ENCODE results near the gene IFNL4. TPM values are rescaled to one million over a fixed set of nuclear protein-coding genes. Genes with fewer than 3 reads are reported as not detected.

Gene IFNL4
- total RNA-seq (2022), result not detected in 2 replicates
- not detected for Bru-seq, nascent RNA
- BruChase-seq, experiment 1, labeled RNA remaining after a 2-hour chase, result not detected
- not detected for BruChase-seq, experiment 2, labeled RNA remaining after a 6-hour chase
- long read RNA-seq, result 0 reads

DNA sequence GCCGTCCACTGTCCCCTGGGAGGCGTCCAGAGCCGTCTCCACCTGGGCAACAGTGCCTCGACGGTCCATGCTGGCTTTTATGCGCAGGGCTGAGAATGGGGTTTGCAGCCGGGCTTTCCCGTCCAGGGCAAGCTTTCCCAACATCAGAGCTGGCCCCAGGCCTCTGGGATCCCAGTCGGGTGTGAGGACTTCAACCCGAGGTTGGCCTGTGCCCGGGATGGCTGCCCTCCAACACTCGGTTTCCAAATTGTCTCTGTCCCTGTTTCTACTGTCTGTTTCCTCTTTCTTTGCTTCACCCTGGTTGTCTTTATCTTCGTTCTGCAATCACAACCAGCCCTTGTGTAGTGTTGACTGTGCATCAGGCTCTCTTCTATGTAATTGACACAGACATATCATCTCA lies at the start of gene IFNL4:
IFNL4 (minus strand) TSS at position 51 of the 400 bp plus-strand sequence.
- H3K4me3 Mint-ChIP-seq (ENCODE audit: unreplicated experiment), result no peak within 1 kb of the TSS

GRCh38 chr19:39297931-39298634 lies 49.4 kb upstream of the IFNL4 start:
- no peak for TF ChIP-seq CTCF (IDR thresholded peaks at IDR 0.05; ENCODE audit: insufficient read depth in 1 of 2, low read depth in 1 of 2, low read length in 1 of 2, severe bottlenecking in 1 of 2, unreplicated experiment in 1 of 2)
- Mint-ChIP-seq H3K27me3 (ENCODE audit: insufficient read depth, unreplicated experiment) (no peaks in the 10 kb centered on the region), H3K36me3 (ENCODE audit: insufficient read depth, unreplicated experiment) (peaks cover 7% of the 10 kb centered on the region), H3K4me3 (ENCODE audit: unreplicated experiment) (no peak overlapping the region), H3K27ac (ENCODE audit: unreplicated experiment) (peak overlapping the region; percentile 10), H3K4me1 (ENCODE audit: low read depth, unreplicated experiment) (peaks cover 44% of the 10 kb centered on the region), H3K9me3 (ENCODE audit: unreplicated experiment) (no peaks in the 10 kb centered on the region)
- no TSS peak for BruUV-seq (replicated peaks)
- DNase-seq, result no peak
- Histone ChIP-seq H3K36me3 (ENCODE audit: control insufficient read depth, insufficient read depth, low read length) (no peaks in the 10 kb centered on the region; the same call in 1 of the 2 replicates), H3K27me3 (replicated peaks; ENCODE audit: control insufficient read depth, insufficient read depth, low read length) (no peaks in the 10 kb centered on the region), H3K4me3 (ENCODE audit: low read depth, low read length) (no peak overlapping the region), H3K9me3 (no peaks in the 10 kb centered on the region), H3K4me1 (peaks cover 35% of the 10 kb centered on the region)
- ChIA-PET CTCF (no interaction called here), POLR2A (no interaction called here)
- intact Hi-C loops (cut with micrococcal nuclease; ENCODE audit: unreplicated experiment), result no loop called here

More for the DNA sequence above, at the start of gene IFNL4:
- Histone ChIP-seq H3K9me3 (no peaks in the 10 kb centered on the region), H3K27me3 (replicated peaks; ENCODE audit: control insufficient read depth, insufficient read depth, low read length) (no peaks in the 10 kb centered on the region), H3K36me3 (ENCODE audit: control insufficient read depth, insufficient read depth, low read length) (no peaks in the 10 kb centered on the region), H3K4me1 (peaks cover 26% of the 10 kb centered on the region), H3K4me3 (ENCODE audit: low read depth, low read length) (no peak within 1 kb of the TSS)
- Mint-ChIP-seq H3K27ac (ENCODE audit: unreplicated experiment) (no peak within 1 kb of the TSS), H3K27me3 (ENCODE audit: insufficient read depth, unreplicated experiment) (no peaks in the 10 kb centered on the region), H3K4me1 (ENCODE audit: low read depth, unreplicated experiment) (peaks cover 23% of the 10 kb centered on the region), H3K9me3 (ENCODE audit: unreplicated experiment) (peaks cover 12% of the 10 kb centered on the region), H3K36me3 (ENCODE audit: insufficient read depth, unreplicated experiment) (no peaks in the 10 kb centered on the region)
- TF ChIP-seq CTCF (IDR thresholded peaks at IDR 0.05; ENCODE audit: insufficient read depth in 1 of 2, low read depth in 1 of 2, low read length in 1 of 2, severe bottlenecking in 1 of 2, unreplicated experiment in 1 of 2), result no peak
- intact Hi-C loops (cut with micrococcal nuclease; ENCODE audit: unreplicated experiment), result no loop called here
- POLR2A ChIA-PET, result no interaction called here
- DNase-seq, result no peak
- CTCF ChIA-PET, result no interaction called here
- no TSS peak for BruUV-seq (replicated peaks)

DNA sequence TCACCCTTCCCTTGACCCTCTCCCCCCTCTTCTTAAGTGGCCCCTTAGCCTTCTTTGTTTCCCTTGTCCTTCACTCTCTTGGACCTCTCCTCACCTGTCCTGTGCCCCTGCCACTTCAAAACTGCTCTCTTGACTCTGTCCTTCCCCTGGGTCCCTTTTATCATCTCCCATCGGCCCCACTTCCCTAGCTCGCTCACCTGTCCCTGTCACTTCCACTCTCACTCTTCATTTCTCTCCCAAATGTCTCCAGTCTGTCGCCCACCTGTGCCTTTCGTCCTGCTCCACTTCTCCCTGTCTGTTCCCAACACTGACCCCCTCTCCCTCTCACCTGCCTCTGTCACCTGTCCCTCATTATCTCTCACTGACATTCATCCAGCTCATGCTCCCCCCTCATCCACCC lies 48.2 kb upstream of the IFNL4 start:
- Histone ChIP-seq H3K27me3 (replicated peaks; ENCODE audit: control insufficient read depth, insufficient read depth, low read length) (no peaks in the 10 kb centered on the region), H3K4me1 (peaks cover 26% of the 10 kb centered on the region), H3K9me3 (no peaks in the 10 kb centered on the region), H3K36me3 (ENCODE audit: control insufficient read depth, insufficient read depth, low read length) (no peaks in the 10 kb centered on the region; the same call in 1 of the 2 replicates), H3K4me3 (ENCODE audit: low read depth, low read length) (no peak overlapping the region)
- TF ChIP-seq CTCF (IDR thresholded peaks at IDR 0.05; ENCODE audit: insufficient read depth in 1 of 2, low read depth in 1 of 2, low read length in 1 of 2, severe bottlenecking in 1 of 2, unreplicated experiment in 1 of 2), result no peak
- Mint-ChIP-seq H3K27me3 (ENCODE audit: insufficient read depth, unreplicated experiment) (no peaks in the 10 kb centered on the region), H3K27ac (ENCODE audit: unreplicated experiment) (peak overlapping the region; percentile 41), H3K9me3 (ENCODE audit: unreplicated experiment) (no peaks in the 10 kb centered on the region), H3K4me3 (ENCODE audit: unreplicated experiment) (no peak overlapping the region), H3K4me1 (ENCODE audit: low read depth, unreplicated experiment) (peaks cover 36% of the 10 kb centered on the region), H3K36me3 (ENCODE audit: insufficient read depth, unreplicated experiment) (peaks cover 5% of the 10 kb centered on the region)
- ChIA-PET CTCF (interaction anchor here (0.6 kb wide), 1 partner anchor 1136 kb away, joined by 3 read pairs; no protein-coding TSS in a partner anchor), POLR2A (no interaction called here)
- intact Hi-C loops (cut with micrococcal nuclease; ENCODE audit: unreplicated experiment), result no loop called here
- no peak for DNase-seq
- BruUV-seq (replicated peaks), result no TSS peak
